SK-N-SH (cell line): ENCODE measurements around the gene PRKG1.

Experiments
- CHD2 ChIP-seq: fragments of 150-350 bp; IDR thresholded peaks from 2 replicates; pipeline ENCODE4 v1.6.1; 2018; ENCODE audit warnings: low read length; ENCODE audit not compliant: partially characterized antibody
- EP300 ChIP-seq, 2 experiments: IDR thresholded peaks; 2 replicates each; pipeline versions ENCODE4 v1.4.0 to v1.6.1; 2012; ENCODE audit warnings: borderline replicate concordance in 1 of 2, low read depth in 1 of 2, low read length in 1 of 2
- EZH2phosphoT487 ChIP-seq: fragments of 200-600 bp; sonication (generic); IDR thresholded peaks from 2 replicates; pipeline ENCODE4 v1.6.1; 2017; ENCODE audit warnings: low read depth, mixed run types, mild to moderate bottlenecking, antibody characterized with exemption, moderate library complexity, borderline replicate concordance
- FOXJ3 ChIP-seq: sonication (generic); formaldehyde crosslinking; IDR thresholded peaks from 2 replicates; pipeline ENCODE4 v1.5.1; 2020; ENCODE audit warnings: mild to moderate bottlenecking, missing genetic modification reagents
- NFIC ChIP-seq: IDR thresholded peaks from 2 replicates; pipeline ENCODE4 v1.4.0; 2012; ENCODE audit warnings: borderline replicate concordance
- POLR2AphosphoS5 ChIP-seq: IDR thresholded peaks from 2 replicates; pipeline ENCODE4 v1.6.1; 2012; ENCODE audit warnings: low read depth, low read length
- REST ChIP-seq: IDR thresholded peaks from 2 replicates; pipeline ENCODE4 v1.6.1; 2012; ENCODE audit warnings: mild to moderate bottlenecking, low read depth, low read length, moderate library complexity
- RFX5 ChIP-seq: IDR thresholded peaks from 2 replicates; pipeline ENCODE4 v1.6.1; 2012; ENCODE audit warnings: mild to moderate bottlenecking, improper control_type of control experiment, low read length
- SIN3A ChIP-seq: IDR thresholded peaks from 2 replicates; pipeline ENCODE4 v1.6.1; 2012; ENCODE audit warnings: low read depth, mild to moderate bottlenecking, low read length, moderate library complexity, borderline replicate concordance
- USF2 ChIP-seq: fragments of 150-350 bp; IDR thresholded peaks from 2 replicates; pipeline ENCODE4 v1.6.1; 2017; ENCODE audit warnings: antibody characterized with exemption, low read length, low read depth, borderline replicate concordance
- TF ChIP-seq, protein P1 (sequence below): fragments of 200-600 bp; sonication (generic); IDR thresholded peaks from 2 replicates; pipeline ENCODE4 v1.6.1; 2017; ENCODE audit warnings: antibody characterized with exemption, mild to moderate bottlenecking, moderate library complexity
- TF ChIP-seq, protein P2 (sequence below): IDR thresholded peaks from 2 replicates; pipeline ENCODE4 v1.4.0; 2012; ENCODE audit warnings: low read depth, borderline replicate concordance

DNA sequence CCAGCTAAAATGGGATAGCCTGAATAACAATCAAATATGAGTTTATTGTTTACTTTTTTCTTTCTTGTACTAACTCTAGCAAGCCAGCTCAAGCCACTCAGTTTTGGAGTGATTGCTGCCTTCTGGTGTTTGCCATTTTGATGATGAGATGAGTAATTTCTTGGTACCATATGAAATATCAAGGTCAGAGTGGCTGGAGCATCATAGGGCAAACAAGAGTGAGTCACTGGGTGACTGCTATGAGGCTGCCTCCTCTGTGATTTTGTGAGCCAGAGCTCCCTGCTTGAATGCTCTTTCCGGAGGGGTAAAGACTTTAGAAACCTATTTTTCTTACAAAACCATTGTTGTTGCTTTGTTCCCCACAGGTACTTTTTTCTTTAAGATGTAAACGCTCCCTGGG, 295.6 kb downstream of the PRKG1 start:
- TF ChIP-seq, protein P1, sequence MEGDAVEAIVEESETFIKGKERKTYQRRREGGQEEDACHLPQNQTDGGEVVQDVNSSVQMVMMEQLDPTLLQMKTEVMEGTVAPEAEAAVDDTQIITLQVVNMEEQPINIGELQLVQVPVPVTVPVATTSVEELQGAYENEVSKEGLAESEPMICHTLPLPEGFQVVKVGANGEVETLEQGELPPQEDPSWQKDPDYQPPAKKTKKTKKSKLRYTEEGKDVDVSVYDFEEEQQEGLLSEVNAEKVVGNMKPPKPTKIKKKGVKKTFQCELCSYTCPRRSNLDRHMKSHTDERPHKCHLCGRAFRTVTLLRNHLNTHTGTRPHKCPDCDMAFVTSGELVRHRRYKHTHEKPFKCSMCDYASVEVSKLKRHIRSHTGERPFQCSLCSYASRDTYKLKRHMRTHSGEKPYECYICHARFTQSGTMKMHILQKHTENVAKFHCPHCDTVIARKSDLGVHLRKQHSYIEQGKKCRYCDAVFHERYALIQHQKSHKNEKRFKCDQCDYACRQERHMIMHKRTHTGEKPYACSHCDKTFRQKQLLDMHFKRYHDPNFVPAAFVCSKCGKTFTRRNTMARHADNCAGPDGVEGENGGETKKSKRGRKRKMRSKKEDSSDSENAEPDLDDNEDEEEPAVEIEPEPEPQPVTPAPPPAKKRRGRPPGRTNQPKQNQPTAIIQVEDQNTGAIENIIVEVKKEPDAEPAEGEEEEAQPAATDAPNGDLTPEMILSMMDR = no peak
- TF ChIP-seq EZH2phosphoT487 (no peak), REST (no peak), FOXJ3 (CRISPR knock-in tag) (no peak), SIN3A (no peak), EP300 (IDR thresholded peaks at IDR 0.05; ENCODE audit: borderline replicate concordance in 1 of 2, low read depth in 1 of 2, low read length in 1 of 2) (no peak), NFIC (no peak), RFX5 (no peak), POLR2AphosphoS5 (no peak), CHD2 (no peak), USF2 (no peak)
- TF ChIP-seq, protein P2, sequence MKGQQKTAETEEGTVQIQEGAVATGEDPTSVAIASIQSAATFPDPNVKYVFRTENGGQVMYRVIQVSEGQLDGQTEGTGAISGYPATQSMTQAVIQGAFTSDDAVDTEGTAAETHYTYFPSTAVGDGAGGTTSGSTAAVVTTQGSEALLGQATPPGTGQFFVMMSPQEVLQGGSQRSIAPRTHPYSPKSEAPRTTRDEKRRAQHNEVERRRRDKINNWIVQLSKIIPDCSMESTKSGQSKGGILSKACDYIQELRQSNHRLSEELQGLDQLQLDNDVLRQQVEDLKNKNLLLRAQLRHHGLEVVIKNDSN = no peak
